ENCODE results near the gene PCDHGB3.
A peak's percentile ranks its signal among the peaks of the same experiment; 100 is the strongest.
"Not testable (repeated sequence)": the region's sequence is repeated elsewhere in the genome, so short reads cannot be mapped to it uniquely, and the experiment has no call there.

PCDHGB3 gene

GRCh38 chr5:141359790-141360426 lies 10.1 kb upstream of the PCDHGB3 start, which contains the start of gene PCDHGB2:
Gene PCDHGB2 (plus strand): TSS chr5:141359994. CDS start chr5:141360136, 142 bp downstream.
- peak; percentile 66 for DNase-seq (ENCODE audit: low spot score)

GRCh38 chr5:141360685-141361084 lies 9.4 kb upstream of the PCDHGB3 start:
- DNase-seq (ENCODE audit: low spot score): no peak

DNA sequence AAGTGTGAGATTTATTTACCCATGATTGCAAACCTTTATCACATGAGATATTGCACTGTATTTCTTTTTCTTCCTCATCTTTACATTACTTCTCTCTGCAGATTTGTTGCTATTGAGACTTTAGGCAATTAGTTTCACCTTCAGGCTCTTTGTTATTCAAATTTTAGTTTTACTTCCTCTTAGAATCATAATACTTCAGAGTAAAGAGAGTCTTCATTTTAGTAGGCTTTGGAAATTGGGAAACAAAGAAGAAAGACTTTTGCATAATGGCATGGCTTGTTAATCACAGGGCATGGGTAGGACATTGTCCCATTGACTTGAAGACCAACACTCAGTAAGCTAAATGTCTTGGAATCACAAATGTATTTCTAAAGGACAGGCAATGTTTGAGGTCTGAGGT lies 7.3 kb upstream of the PCDHGB3 start:
- no peak for DNase-seq (ENCODE audit: low spot score)

DNA sequence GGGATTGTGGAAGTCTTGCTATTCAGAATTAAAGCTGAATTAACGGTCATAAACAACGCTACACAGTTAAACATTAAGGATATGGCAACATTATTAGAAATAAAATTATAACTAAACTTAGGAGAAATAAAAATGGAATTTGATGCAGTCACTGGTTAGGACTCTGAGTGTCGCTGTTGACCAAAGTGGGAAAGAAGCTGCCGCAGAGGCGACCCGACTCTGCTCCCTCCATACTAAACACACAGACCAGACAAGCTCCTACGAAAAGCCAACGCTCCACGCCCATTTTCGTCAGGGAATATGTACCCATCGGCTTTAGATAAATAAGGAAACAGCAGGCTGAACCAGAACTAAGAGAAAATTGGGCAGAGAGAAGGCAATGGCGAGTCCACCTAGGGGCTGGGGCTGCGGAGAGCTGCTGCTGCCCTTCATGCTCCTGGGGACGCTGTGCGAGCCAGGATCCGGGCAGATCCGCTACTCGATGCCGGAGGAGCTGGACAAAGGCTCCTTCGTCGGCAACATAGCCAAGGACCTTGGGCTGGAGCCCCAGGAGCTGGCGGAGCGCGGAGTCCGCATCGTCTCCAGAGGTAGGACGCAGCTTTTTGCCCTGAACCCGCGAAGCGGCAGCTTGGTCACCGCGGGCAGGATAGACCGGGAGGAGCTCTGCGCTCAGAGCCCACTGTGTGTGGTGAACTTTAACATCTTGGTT lies 5.9 kb upstream of the PCDHGB3 start, which contains the start of gene PCDHGA5:
PCDHGA5 (plus strand) TSS at position 211 of the 709 bp plus-strand sequence; CDS start at position 380, 169 bp downstream.
- no peak for DNase-seq (ENCODE audit: low spot score)

GRCh38 chr5:141366016-141366896 lies 3.8 kb upstream of the PCDHGB3 start:
- DNase-seq (ENCODE audit: low spot score): no peak

GRCh38 chr5:141371572-141372475 lies 1.8 kb downstream of the PCDHGB3 start:
- no peak for DNase-seq (ENCODE audit: low spot score)

GRCh38 chr5:141373673-141374317 lies 3.8 kb downstream of the PCDHGB3 start, which contains the start of gene PCDHGA6:
Gene PCDHGA6 (plus strand): TSS chr5:141373891. CDS start chr5:141374084, 193 bp downstream.
- no peak for DNase-seq (ENCODE audit: low spot score)

DNA sequence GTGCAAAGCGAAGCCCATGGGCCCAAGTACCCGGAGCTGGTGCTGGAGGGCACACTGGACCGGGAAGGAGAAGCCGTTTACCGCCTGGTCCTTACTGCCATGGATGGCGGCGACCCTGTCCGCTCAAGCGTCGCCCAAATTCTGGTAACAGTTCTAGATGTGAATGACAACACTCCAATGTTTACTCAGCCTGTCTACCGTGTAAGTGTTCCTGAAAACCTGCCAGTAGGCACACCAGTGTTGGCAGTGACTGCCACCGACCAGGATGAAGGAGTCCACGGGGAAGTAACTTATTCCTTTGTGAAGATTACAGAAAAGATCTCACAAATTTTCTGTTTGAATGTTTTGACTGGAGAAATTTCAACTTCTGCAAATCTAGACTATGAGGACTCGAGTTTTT lies 4.6 kb downstream of the PCDHGB3 start:
- DNase-seq (ENCODE audit: low spot score): no peak

DNA sequence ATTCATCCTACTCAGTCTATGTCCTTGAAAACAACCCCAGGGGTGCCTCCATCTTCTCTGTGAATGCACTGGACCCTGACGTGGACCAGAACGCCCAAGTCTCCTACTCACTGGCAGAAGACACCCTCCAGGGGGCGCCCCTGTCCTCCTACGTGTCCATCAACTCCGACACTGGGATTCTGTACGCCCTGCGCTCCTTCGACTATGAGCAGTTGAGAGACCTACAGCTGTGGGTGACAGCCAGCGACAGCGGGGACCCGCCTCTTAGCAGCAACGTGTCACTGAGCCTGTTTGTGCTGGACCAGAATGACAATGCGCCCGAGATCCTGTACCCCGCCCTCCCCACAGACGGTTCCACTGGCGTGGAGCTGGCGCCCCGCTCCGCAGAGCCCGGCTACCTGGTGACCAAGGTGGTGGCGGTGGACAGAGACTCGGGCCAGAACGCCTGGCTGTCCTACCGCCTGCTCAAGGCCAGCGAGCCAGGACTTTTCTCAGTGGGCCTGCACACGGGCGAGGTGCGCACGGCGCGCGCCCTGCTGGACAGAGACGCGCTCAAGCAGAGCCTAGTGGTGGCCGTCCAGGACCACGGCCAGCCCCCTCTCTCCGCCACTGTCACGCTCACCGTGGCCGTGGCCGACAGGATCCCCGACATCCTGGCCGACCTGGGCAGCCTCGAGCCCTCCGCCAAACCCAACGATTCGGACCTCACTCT lies 5.6 kb downstream of the PCDHGB3 start:
- not testable (repeated sequence) for DNase-seq (ENCODE audit: low spot score)

DNA sequence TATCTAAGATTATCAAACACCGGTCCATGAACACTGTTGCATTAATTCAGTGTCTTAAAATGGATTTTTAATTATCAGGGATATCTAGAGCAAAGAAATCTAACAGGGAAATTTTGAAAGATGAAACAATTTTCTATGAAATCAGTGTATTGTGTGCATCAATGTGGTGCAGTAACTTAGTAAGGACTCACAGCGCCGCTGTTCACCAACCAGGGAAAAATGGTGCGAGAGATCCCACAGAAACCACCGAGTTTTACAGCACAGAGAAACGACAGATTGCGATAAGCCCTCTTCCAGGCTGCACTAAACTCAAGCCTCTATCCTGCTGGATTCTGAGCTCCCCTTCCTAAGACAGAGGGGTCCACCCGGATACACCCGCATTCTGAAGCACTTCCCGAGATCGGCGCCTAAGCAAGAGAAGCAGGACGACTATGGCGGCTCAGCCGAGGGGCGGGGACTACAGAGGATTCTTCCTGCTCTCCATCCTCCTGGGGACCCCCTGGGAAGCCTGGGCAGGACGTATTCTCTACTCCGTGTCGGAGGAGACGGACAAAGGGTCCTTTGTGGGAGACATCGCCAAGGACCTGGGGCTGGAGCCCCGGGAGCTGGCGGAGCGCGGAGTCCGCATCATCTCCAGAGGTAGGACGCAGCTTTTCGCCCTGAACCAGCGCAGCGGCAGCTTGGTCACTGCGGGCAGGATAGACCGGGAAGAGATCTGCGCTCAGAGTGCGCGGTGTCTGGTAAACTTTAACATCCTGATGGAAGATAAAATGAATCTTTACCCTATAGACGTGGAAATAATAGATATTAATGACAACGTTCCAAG lies 12.6 kb downstream of the PCDHGB3 start, which contains the start of gene PCDHGA7:
PCDHGA7 (plus strand) TSS at position 274 of the 826 bp plus-strand sequence; CDS start at position 432, 158 bp downstream.
- peak; percentile 65 for DNase-seq (ENCODE audit: low spot score)

DNA sequence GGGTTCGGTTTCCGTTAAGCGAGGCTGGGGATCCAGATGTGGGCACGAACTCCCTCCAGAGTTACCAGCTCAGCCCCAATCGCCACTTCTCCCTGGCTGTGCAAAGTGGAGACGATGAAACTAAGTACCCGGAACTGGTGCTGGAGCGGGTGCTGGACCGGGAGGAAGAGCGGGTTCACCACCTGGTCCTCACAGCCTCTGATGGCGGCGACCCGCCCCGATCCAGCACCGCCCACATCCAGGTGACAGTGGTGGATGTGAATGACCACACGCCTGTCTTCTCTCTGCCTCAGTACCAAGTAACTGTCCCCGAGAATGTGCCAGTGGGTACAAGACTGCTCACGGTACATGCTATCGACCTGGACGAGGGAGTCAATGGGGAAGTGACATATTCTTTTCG lies 13.3 kb downstream of the PCDHGB3 start:
- no peak for DNase-seq (ENCODE audit: low spot score)

- DNase-seq (ENCODE audit: low spot score): no peak
Observed at GRCh38 chr5:141384471-141385267, 14.6 kb downstream of the PCDHGB3 start.

DNA sequence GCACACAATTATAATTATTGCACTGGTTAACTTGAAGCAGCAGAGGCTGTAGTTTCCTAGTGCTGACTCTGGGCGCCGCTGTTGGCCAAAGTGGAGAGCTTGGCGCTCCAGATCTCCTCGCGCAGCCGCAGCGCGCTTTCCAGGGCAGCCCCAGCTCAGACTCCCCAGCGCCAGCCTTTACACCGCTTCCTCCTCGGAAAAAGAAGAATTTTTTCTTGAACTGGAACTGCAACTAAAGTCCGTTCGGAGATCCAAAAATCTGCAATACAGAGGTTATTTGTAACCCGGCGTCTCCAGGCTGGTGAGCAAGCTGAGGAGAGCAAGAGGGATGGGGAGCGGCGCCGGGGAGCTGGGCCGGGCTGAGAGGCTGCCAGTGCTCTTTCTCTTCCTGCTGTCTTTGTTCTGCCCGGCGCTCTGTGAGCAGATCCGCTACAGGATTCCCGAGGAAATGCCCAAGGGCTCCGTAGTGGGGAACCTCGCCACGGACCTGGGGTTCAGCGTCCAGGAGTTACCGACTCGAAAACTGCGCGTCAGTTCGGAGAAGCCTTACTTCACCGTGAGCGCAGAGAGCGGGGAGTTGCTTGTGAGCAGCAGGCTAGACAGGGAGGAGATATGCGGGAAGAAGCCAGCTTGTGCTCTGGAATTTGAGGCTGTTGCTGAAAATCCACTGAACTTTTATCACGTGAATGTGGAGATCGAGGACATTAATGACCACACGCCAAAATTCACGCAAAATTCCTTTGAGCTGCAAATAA lies 17.7 kb downstream of the PCDHGB3 start, which contains the start of gene PCDHGB4:
PCDHGB4 (plus strand) TSS at position 142 of the 755 bp plus-strand sequence; CDS start at position 329, 187 bp downstream.
- DNase-seq (ENCODE audit: low spot score): not testable (repeated sequence)

DNA sequence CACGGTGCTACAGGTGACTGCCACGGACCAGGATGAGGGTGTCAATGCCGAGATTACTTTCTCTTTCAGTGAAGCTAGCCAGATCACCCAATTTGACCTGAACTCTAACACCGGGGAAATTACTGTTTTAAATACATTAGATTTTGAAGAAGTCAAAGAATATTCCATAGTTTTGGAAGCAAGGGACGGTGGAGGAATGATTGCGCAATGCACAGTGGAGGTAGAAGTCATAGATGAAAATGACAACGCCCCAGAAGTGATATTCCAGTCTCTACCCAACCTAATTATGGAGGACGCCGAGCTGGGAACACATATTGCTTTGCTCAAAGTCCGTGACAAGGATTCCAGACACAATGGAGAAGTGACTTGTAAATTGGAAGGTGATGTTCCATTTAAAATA lies 18.6 kb downstream of the PCDHGB3 start:
- DNase-seq (ENCODE audit: low spot score): no peak

- DNase-seq (ENCODE audit: low spot score): no peak
Observed at GRCh38 chr5:141389153-141390042, 19.4 kb downstream of the PCDHGB3 start.

Measured in hepatic stellate cell (primary cell).